HEK293T (cell line): ENCODE measurements around the gene PLA2G4A.

Experiments
- ARNT ChIP-seq: fragments of 450-650 bp; IDR thresholded peaks from 2 replicates; pipeline ENCODE4 v1.6.1; 2017; ENCODE audit warnings: mild to moderate bottlenecking
- CTBP1 ChIP-seq: fragments of 450-650 bp; IDR thresholded peaks from 2 replicates; pipeline ENCODE4 v1.6.1; 2016; ENCODE audit warnings: borderline replicate concordance
- FOXA1 ChIP-seq: fragments of 450-650 bp; IDR thresholded peaks from 2 replicates; pipeline ENCODE4 v1.6.1; 2016; ENCODE audit warnings: mild to moderate bottlenecking
- FOXK2 ChIP-seq: fragments of 450-650 bp; IDR thresholded peaks from 2 replicates; pipeline ENCODE4 v1.6.1; 2016; ENCODE audit warnings: mild to moderate bottlenecking
- FOXM1 ChIP-seq: fragments of 450-650 bp; IDR thresholded peaks from 2 replicates; pipeline ENCODE4 v1.6.1; 2017; ENCODE audit warnings: mild to moderate bottlenecking, borderline replicate concordance
- HDGF ChIP-seq: fragments of 450-650 bp; IDR thresholded peaks from 2 replicates; pipeline ENCODE4 v1.6.1; 2017; ENCODE audit warnings: antibody characterized with exemption, borderline replicate concordance
- L3MBTL2 ChIP-seq: fragments of 450-650 bp; conservative IDR thresholded peaks from 2 replicates; pipeline ENCODE4 v1.6.1; 2016; ENCODE audit warnings: mild to moderate bottlenecking
- SP1 ChIP-seq: fragments of 450-650 bp; IDR thresholded peaks from 2 replicates; pipeline ENCODE4 v1.6.1; 2017
- ZNF384 ChIP-seq: fragments of 450-650 bp; IDR thresholded peaks from 2 replicates; pipeline ENCODE4 v1.6.1; 2016
- TF ChIP-seq, protein P1 (sequence below): fragments of 450-650 bp; IDR thresholded peaks from 2 replicates; pipeline ENCODE4 v1.6.1; 2016

DNA sequence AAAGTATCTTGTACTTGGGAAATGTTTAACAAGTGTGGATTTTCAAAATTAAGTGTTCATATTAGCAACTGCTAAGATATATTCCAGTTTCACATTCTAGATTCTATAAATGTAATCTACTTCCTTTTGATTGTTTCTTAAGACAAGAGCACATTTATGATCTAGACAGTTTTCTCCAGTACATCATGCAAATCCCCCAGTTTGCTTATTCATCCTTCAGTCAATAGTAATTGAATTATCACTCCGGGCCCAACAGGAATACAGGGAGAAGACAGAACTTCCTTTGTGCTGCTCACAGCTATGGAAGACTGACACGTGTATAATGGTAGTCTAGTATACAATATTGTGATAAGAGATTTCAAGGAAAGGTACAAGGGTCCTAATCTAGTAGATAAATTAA is 14.5 kb downstream of the PLA2G4A start:
- TF ChIP-seq ARNT (no peak), FOXK2 (no peak), FOXM1 (no peak), CTBP1 (no peak), L3MBTL2 (no peak), HDGF (no peak), ZNF384 (no peak), SP1 (no peak), FOXA1 (no peak)
- TF ChIP-seq, protein P1, sequence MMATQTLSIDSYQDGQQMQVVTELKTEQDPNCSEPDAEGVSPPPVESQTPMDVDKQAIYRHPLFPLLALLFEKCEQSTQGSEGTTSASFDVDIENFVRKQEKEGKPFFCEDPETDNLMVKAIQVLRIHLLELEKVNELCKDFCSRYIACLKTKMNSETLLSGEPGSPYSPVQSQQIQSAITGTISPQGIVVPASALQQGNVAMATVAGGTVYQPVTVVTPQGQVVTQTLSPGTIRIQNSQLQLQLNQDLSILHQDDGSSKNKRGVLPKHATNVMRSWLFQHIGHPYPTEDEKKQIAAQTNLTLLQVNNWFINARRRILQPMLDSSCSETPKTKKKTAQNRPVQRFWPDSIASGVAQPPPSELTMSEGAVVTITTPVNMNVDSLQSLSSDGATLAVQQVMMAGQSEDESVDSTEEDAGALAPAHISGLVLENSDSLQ: no peak
